DMS 273 (cell line): Measurements from ENCODE around the gene ENTPD8.
A peak's percentile ranks its signal among the peaks of the same experiment; 100 is the strongest.
"Not testable (repeated sequence)": the region's sequence is repeated elsewhere in the genome, so short reads cannot be mapped to it uniquely, and the experiment has no call there.

Experiments
- DNase-seq: peaks from one replicate; lab custom pipeline; 2025; ENCODE audit not compliant: unreplicated experiment; lab: John Stamatoyannopoulos, UW

The ENTPD8 gene

GRCh38 chr9:137416006-137416562, 25.1 kb downstream of the ENTPD8 start:
- DNase-seq, result no peak

DNA sequence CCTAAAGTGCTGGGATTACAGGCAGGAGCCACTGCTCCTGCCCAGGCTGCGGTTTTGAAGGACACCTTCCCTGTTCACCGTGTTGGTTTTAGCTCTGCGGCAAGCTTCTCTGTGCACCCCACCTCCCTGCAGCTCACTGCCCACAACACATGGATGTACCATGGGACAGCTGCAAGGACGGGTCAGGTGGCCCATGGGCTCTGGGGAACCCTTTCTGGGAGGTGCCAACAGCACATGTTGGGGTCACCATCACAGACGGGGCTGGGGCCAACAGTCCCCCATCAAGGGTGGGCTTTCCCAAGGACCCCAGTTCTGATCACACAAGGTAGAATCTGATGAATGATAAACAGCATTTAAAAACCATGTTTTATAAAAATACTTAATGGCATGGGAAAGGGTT, 25.7 kb downstream of the ENTPD8 start:
- DNase-seq, result no peak

- no peak for DNase-seq
Measured at GRCh38 chr9:137412431-137412830, 28.7 kb downstream of the ENTPD8 start.

- DNase-seq, result no peak
Measured at GRCh38 chr9:137411645-137412380, 29.3 kb downstream of the ENTPD8 start.

- DNase-seq, result no peak
Measured at GRCh38 chr9:137411260-137411644, 29.9 kb downstream of the ENTPD8 start.

GRCh38 chr9:137410891-137411249, 30.3 kb downstream of the ENTPD8 start:
- no peak for DNase-seq

GRCh38 chr9:137410236-137410890, 30.8 kb downstream of the ENTPD8 start:
- not testable (repeated sequence) for DNase-seq

DNA sequence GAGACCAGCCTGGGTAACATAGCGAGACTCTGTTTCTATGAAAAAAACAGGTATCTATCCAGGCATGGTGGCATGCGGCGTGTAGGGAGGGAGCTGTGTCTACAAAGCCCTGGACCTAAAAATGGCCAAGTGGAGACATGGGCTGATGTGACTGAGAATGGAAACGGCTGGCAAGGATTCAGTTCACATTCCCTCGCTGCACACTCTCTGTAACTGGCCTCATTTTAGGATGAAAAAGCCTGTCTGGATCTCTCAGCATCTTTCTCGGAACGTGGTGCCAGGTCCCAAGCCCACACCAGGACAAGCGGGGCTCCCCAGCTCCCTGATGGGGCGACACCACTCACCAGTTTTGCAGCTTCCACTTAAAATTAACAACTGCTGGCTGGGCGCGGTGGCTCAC, 31.6 kb downstream of the ENTPD8 start:
- DNase-seq, result no peak

DNA sequence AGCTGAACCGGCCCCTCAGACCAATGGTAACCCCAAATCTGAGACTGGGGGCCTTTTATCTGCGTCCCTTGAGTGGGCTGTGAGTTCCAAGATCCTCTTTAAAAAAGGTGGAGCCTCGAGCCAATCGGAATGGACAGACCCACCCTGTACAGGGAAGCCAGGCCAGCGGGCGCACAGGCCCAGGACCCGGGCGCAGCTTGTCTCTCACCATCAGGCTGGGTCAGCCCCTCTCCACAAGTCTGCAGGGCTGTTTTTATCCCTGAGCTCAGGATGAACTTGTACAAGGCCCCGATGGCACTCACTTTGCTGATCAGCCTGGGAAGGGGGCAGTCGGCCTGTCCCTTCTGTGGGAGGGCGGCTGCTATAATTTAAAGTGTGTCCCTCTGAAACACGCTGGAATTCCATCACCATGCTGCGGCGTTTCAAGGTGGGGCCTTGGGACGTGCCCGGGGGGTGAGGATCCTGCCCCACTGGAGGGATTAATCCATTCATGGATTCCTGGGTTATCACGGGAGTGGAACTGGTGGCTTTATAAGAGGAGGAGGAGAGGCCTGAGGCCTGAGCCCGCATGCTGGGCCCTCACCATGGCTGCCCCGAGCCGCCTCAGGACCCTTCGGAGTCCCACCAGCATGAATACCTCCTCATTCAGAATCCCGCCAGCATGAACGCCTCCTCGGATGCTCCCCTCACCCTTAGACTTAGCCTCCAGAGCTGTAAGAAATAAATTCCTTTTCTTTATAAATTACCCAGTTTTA, 32.3 kb downstream of the ENTPD8 start:
- DNase-seq, result no peak

DNA sequence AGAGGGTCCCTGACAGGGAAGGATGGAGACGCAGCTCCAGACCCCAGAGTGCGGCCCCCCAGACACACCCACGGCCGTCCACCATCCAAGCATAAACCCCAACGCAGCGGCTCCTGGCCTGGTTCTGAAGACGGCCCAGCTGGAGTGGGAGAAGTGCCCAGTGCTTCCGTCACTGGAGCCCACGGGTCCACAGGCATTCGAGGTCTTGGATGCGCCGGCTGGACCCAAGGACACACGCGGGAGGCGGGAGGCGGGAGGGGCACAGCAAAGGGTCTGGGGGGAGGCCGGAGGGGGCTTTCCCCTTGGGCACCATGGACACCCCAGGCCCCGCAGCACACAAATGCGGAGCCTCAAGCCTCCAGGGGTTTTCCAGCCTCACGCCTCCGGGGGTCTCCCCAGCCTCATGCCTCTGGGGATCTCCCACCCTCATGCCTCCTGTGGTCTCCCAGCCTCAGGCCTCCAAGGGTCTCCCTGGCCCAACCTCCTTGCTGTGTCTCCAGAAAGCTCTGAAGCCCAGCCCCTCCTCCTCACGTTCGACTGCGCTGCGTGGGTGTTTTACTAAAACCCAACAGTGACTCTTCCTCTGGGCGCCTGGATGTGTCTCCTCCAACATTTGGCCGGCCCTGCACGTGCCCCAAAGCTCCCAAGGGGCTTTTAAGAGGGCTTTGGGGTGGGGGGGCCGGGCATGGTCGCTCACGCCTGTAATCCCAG, 33.4 kb downstream of the ENTPD8 start:
- no peak for DNase-seq

DNA sequence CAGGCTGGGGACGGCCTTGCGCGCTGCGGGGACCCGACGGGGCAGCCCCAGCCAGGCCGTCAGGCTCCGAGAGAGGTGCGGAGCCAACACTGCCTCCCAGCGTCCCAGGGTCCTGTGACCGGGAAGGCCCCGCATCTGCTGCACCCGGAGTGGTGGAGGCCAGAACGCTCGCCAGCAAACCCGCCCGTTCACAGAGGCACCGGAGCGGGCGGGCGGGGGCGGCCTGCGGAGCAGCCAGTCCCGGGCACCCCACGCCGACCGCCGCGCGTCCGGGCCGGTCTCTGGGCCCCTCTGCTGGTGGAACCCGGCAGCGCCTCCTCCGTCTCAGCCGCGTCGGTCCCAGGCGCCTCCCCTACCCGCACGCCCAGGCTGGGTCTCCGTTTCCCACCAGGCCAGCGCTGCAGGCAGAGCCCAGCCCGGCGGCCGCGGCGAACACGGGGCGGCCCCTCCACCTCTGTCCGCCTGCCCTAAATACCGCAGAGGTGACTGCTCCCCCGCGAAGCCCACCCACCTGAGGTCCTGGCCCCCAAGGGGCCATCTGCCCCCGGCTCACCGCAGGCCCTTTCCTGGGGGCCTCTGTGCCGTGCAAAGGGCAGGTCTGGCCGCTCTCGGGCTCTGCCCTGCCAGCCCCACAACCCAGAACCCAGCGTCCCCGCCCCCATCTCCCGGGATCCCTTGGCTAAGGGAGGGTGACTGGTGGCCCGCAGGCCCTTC, 34.1 kb downstream of the ENTPD8 start:
- peak; percentile 87 for DNase-seq

GRCh38 chr9:137406085-137406760, 34.9 kb downstream of the ENTPD8 start:
- DNase-seq, result no peak

- DNase-seq, result peak; percentile 36
Measured at GRCh38 chr9:137405677-137406081, 35.5 kb downstream of the ENTPD8 start.

GRCh38 chr9:137404961-137405567, 36.1 kb downstream of the ENTPD8 start:
- DNase-seq, result no peak

DNA sequence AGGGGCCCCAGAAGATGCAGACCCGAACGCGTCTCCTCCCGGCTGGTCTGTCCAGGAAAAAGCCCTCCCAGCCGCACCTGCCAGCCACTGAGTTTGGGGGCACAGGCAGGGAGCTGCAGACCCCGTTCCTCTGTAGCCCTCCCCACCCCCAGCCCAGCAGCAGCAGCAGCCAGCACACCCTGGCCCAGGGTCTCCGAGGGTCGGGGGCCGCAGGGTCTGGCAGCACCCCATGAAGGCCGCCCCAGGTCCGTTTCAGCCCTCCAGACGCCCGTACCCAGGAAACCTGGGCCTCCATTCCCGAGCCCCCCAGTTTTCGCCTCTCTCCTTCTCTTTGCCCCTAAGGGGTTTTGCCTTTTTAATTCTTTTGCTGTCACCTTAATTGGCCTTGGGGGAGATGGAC, 37.9 kb downstream of the ENTPD8 start:
- no peak for DNase-seq

- no peak for DNase-seq
Measured at GRCh38 chr9:137402746-137403145, 38.4 kb downstream of the ENTPD8 start.

DNA sequence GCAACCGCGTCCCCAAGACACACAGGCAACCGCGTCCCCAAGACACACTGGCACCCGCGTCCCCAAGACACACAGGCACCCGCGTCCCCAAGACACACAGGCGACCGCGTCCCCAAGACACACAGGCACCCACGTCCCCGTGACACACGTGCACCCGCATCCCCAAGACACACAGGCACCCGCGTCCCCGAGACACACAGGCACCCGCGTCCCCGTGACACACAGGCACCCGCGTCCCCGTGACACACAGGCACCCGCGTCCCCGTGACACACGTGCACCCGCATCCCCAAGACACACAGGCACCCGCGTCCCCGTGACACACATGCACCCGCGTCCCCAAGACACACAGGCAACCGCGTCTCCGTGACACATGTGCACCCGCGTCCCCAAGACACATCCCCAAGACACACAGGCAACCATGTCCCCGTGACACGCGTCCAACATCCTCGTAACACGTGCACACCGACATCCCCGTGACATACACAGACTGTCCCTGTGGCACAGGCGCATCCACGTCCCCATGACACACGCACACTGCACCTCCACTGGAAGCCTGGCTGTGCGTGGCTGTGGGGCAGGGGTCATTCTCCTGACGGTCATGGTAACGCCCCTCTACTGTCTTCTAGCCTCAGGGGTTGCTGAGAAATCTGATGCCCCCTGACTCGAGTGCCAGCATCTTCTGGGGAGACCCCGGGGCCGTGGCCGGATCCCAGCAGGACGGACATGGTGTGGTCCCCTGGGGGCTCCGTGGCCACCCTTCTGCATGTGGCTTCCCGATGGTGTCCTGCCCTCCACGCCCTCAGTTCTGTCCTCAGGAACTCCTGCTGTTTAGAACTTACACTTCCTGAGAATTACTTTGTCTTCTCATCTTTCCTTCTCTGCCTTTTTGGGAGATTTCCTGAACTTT, 42.3 kb downstream of the ENTPD8 start:
- no peak for DNase-seq

- DNase-seq, result no peak
Measured at GRCh38 chr9:137397675-137398423, 43.3 kb downstream of the ENTPD8 start.
